ENCODE measurements around the gene PEX5L. TPM values are rescaled to one million over a fixed set of nuclear protein-coding genes. Genes with fewer than 3 reads are reported as not detected.

The PEX5L gene
- total RNA-seq, 6 experiments from 2014 or later: not detected

DNA sequence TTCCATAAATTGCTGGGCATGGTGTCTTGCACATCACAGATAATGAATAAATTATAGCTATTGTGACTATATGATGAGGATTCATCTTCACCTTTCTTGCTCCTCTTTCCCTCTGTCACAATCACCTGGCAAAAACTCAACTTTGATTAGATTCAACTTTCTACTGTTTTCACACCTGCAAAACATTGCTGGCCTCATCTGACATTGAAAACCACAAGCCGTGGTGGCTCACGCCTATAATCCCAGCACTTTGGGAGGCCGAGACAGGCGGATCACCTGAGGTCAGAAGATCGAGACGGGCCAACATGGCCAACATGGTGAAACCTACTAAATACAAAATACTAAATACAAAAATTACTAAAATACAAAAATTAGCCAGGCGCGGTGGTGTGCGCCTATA is 12.7 kb upstream of the PEX5L start:
- TF ChIP-seq, protein P1, sequence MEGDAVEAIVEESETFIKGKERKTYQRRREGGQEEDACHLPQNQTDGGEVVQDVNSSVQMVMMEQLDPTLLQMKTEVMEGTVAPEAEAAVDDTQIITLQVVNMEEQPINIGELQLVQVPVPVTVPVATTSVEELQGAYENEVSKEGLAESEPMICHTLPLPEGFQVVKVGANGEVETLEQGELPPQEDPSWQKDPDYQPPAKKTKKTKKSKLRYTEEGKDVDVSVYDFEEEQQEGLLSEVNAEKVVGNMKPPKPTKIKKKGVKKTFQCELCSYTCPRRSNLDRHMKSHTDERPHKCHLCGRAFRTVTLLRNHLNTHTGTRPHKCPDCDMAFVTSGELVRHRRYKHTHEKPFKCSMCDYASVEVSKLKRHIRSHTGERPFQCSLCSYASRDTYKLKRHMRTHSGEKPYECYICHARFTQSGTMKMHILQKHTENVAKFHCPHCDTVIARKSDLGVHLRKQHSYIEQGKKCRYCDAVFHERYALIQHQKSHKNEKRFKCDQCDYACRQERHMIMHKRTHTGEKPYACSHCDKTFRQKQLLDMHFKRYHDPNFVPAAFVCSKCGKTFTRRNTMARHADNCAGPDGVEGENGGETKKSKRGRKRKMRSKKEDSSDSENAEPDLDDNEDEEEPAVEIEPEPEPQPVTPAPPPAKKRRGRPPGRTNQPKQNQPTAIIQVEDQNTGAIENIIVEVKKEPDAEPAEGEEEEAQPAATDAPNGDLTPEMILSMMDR (IDR thresholded peaks at IDR 0.05): no peak
- TF ChIP-seq POLR2A (IDR thresholded peaks at IDR 0.05): no peak
- intact Hi-C loops (cut with DNase I): no loop called here
- 79% methylated on average over 9 of the region's 9 CpGs for WGBS (ENCODE audit: insufficient coverage, low coverage, low lambda C conversion rate, missing lambda C conversion rate)
- no peaks in the 10 kb centered on the region for H3K36me3 ChIP-seq
- no peak overlapping the region for H3K27ac ChIP-seq
- no peaks in the 10 kb centered on the region for H3K27me3 ChIP-seq
- no peaks in the 10 kb centered on the region for H3K9me3 ChIP-seq
- H3K4me1 ChIP-seq: no peaks in the 10 kb centered on the region
- no peak overlapping the region for H3K4me3 ChIP-seq
- ATAC-seq (no peak), DNase-seq (no peak)

DNA sequence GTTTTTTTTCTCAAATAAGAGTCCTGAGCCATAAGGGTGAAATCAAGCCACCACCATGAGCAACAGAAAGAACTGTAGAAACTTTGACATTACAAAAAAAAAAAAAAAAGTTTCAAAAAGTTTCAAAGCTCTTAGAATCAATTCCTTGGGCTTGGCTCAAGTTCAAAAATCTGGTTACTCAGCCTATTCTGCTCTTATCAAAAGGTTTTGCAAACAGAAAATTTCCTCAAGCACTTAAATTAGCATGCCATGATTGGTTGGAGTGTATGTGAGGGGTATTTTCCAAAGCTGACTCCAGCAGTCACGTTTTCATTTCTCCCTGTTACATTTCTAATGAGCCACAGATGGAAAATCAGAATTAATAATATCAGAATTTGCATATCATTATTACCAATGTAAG is 12.1 kb upstream of the PEX5L start:
- Histone ChIP-seq H3K27ac (no peak overlapping the region), H3K4me3 (no peak overlapping the region), H3K27me3 (no peaks in the 10 kb centered on the region), H3K9me3 (no peaks in the 10 kb centered on the region), H3K4me1 (no peaks in the 10 kb centered on the region), H3K36me3 (no peaks in the 10 kb centered on the region)
- DNase-seq (no peak), ATAC-seq (no peak)
- TF ChIP-seq, protein P1 (IDR thresholded peaks at IDR 0.05): no peak
- TF ChIP-seq POLR2A (IDR thresholded peaks at IDR 0.05): no peak
- intact Hi-C loops (cut with DNase I): no loop called here
- 17% methylated on average over 1 of the region's 1 CpG for WGBS (ENCODE audit: insufficient coverage, low coverage, low lambda C conversion rate, missing lambda C conversion rate)

DNA sequence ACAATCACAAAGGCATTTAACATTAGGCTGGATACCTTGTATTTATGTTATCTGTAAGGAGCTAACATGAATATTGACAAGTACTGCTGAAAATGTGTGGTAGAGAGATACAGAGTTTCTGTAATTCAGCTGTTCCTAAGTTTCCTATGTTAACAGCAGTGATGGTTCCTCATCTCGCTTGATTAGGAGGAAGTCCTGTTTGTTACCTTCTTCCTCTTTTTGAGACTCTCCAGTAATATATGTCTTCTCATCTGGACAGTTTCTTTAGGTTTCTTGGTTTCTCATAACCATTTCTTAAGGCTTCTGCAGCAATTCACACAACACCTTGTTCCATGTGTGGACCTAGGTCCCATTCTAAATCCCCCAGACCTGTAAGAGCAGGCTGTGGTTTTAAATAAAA is 11.4 kb upstream of the PEX5L start:
- no peaks in the 10 kb centered on the region for H3K9me3 ChIP-seq
- no peak for TF ChIP-seq POLR2A (IDR thresholded peaks at IDR 0.05)
- TF ChIP-seq, protein P1 (IDR thresholded peaks at IDR 0.05): no peak
- no peak for ATAC-seq
- no peaks in the 10 kb centered on the region for H3K27me3 ChIP-seq
- intact Hi-C loops (cut with DNase I): no loop called here
- H3K36me3 ChIP-seq: no peaks in the 10 kb centered on the region
- H3K4me1 ChIP-seq: no peaks in the 10 kb centered on the region
- H3K4me3 ChIP-seq: no peak overlapping the region
- DNase-seq: no peak
- H3K27ac ChIP-seq: no peak overlapping the region
- WGBS (ENCODE audit: insufficient coverage, low coverage, low lambda C conversion rate, missing lambda C conversion rate): 0% methylated on average over 1 of the region's 1 CpG

DNA sequence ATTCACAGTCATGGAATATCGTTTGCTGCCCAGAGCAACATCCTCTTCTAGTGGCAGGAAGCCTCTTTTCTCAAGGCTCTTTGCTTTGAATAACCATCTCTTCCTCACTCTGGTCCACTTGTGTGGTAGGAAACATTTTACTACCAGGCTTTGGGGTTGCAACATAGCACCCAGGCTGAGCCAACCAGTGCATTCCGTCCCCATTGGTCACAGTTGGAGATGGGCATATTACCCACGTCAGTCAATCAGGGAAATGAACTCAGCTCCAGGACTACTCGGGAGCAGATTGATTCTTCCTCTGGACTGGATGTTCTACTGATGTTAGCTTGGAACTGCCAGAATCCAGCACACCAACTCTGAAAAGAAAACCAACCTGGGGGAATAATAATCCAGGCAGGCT is 4.2 kb upstream of the PEX5L start:
- ATAC-seq: no peak
- H3K36me3 ChIP-seq: no peaks in the 10 kb centered on the region
- 36% methylated on average over 4 of the region's 4 CpGs for WGBS (ENCODE audit: insufficient coverage, low coverage, low lambda C conversion rate, missing lambda C conversion rate)

More for the DNA sequence above, 4.2 kb upstream of the PEX5L start:
- no peaks in the 10 kb centered on the region for H3K9me3 ChIP-seq
- no peak for DNase-seq
- H3K27ac ChIP-seq: no peak overlapping the region
- intact Hi-C loops (cut with DNase I): no loop called here
- no peaks in the 10 kb centered on the region for H3K27me3 ChIP-seq
- no peaks in the 10 kb centered on the region for H3K4me1 ChIP-seq
- TF ChIP-seq POLR2A (IDR thresholded peaks at IDR 0.05): no peak
- TF ChIP-seq, protein P1 (IDR thresholded peaks at IDR 0.05): no peak
- H3K4me3 ChIP-seq: no peak overlapping the region
